ENCODE data around the gene POLN. TPM values are rescaled to one million over a fixed set of nuclear protein-coding genes. Genes with fewer than 3 reads are reported as not detected.

Gene POLN
- total and polyA plus RNA-seq, 2 experiments from 2014 or later, result 1.8 to 4.0 TPM

- TF ChIP-seq ZNF462 (CRISPR knock-in tag; IDR thresholded peaks at IDR 0.05) (no peak), ZNF114 (CRISPR knock-in tag; IDR thresholded peaks at IDR 0.05) (no peak), ZNF331 (CRISPR knock-in tag; IDR thresholded peaks at IDR 0.05; ENCODE audit: low read depth) (no peak), CTCF (conservative IDR thresholded peaks at IDR 0.05; ENCODE audit: low read depth in 2 of 2) (no peak)
These were observed 25.9 kb upstream of the POLN start (continued) for GRCh38 chr4:2267841-2268240.

GRCh38 chr4:2267320-2267811 is 25.4 kb upstream of the POLN start:
- Histone ChIP-seq H3K36me3 (ENCODE audit: insufficient read depth) (no peaks in the 10 kb centered on the region), H3K9me2 (ENCODE audit: insufficient read depth) (no peaks in the 10 kb centered on the region), H3K27me3 (ENCODE audit: insufficient read depth) (0 out of 2 replicates have a peak, but pooled peaks cover 4% of the 10 kb centered on the region), H4K20me1 (replicated peaks; ENCODE audit: insufficient read depth) (no peaks in the 10 kb centered on the region), H3K27ac (ENCODE audit: low read depth) (no peak overlapping the region), H3K4me3 (no peak overlapping the region), H3K4me1 (ENCODE audit: insufficient read depth) (peaks cover 9% of the 10 kb centered on the region), H2AFZ (no peak overlapping the region), H3K79me2 (replicated peaks; ENCODE audit: insufficient read depth) (no peaks in the 10 kb centered on the region), H3K4me2 (no peak overlapping the region), H3F3A (replicated peaks; ENCODE audit: low read depth) (no peaks in the 10 kb centered on the region)
- Mint-ChIP-seq H3K36me3 (ENCODE audit: low read depth) (no peaks in the 10 kb centered on the region; the same call in 2 of the 3 replicates), H3K4me1 (peaks cover 24% of the 10 kb centered on the region), H3K27ac (no peak overlapping the region), H3K27me3 (ENCODE audit: insufficient read depth, low read depth, poor library complexity) (peaks cover 5% of the 10 kb centered on the region), H3K9me3 (no peaks in the 10 kb centered on the region), H3K4me3 (no peak overlapping the region)
- no peak for DNase-seq (ENCODE audit: low spot score)
- ATAC-seq, result no peak
- TF ChIP-seq POLR2AphosphoS5 (IDR thresholded peaks at IDR 0.05; ENCODE audit: low read depth) (no peak), ETS1 (IDR thresholded peaks at IDR 0.05) (no peak), STAT1 (IDR thresholded peaks at IDR 0.05; ENCODE audit: unreplicated experiment) (no peak), ZNF462 (CRISPR knock-in tag; IDR thresholded peaks at IDR 0.05) (no peak)
